HEK293 (cell line): ENCODE results near the gene PICALM.

Experiments used
- ATF2 ChIP-seq: fragments of 450-650 bp; formaldehyde crosslinking; IDR thresholded peaks from 2 replicates; pipeline ENCODE4 v1.5.1; 2016; ENCODE audit warnings: missing biosample characterization, missing genetic modification characterization, low read depth
- CTCF ChIP-seq: fragments of 450-650 bp; formaldehyde crosslinking; IDR thresholded peaks from 2 replicates; pipeline ENCODE4 v1.5.1; 2016; ENCODE audit warnings: missing biosample characterization, missing genetic modification characterization
- HIC1 ChIP-seq: fragments of 450-650 bp; formaldehyde crosslinking; IDR thresholded peaks from 2 replicates; pipeline ENCODE4 v1.5.1; 2016; ENCODE audit warnings: missing biosample characterization, missing genetic modification characterization
- INSM2 ChIP-seq: fragments of 450-650 bp; formaldehyde crosslinking; IDR thresholded peaks from 2 replicates; pipeline ENCODE4 v1.5.1; 2016; ENCODE audit warnings: missing biosample characterization, missing genetic modification characterization
- MEIS1 ChIP-seq: sonication (generic); formaldehyde crosslinking; IDR thresholded peaks from 2 replicates; pipeline ENCODE4 v1.8.1; 2022; ENCODE audit warnings: missing genetic modification reagents, mild to moderate bottlenecking, borderline replicate concordance
- ZBTB44 ChIP-seq: fragments of 450-650 bp; IDR thresholded peaks from 2 replicates; pipeline ENCODE4 v1.5.1; 2018; ENCODE audit warnings: missing biosample characterization, mild to moderate bottlenecking, missing genetic modification characterization
- ZNF121 ChIP-seq: fragments of 450-650 bp; formaldehyde crosslinking; IDR thresholded peaks from 2 replicates; pipeline ENCODE4 v1.5.1; 2016; ENCODE audit warnings: missing biosample characterization, missing genetic modification characterization
- ZNF148 ChIP-seq: fragments of 450-650 bp; formaldehyde crosslinking; IDR thresholded peaks from 2 replicates; pipeline ENCODE4 v1.5.0; 2017; ENCODE audit warnings: missing biosample characterization, missing genetic modification characterization, borderline replicate concordance
- ZNF449 ChIP-seq: fragments of 450-650 bp; formaldehyde crosslinking; IDR thresholded peaks from 2 replicates; pipeline ENCODE4 v1.5.1; 2017; ENCODE audit warnings: missing biosample characterization, mild to moderate bottlenecking, missing genetic modification characterization, moderate library complexity
- ZNF513 ChIP-seq: fragments of 450-650 bp; IDR thresholded peaks from 2 replicates; pipeline ENCODE4 v1.5.1; 2018; ENCODE audit warnings: missing biosample characterization, missing genetic modification characterization
- ZNF585B ChIP-seq: fragments of 450-650 bp; formaldehyde crosslinking; IDR thresholded peaks from 2 replicates; pipeline ENCODE4 v1.5.1; 2016; ENCODE audit warnings: missing biosample characterization, missing genetic modification characterization
- ZSCAN5A ChIP-seq: fragments of 450-650 bp; formaldehyde crosslinking; IDR thresholded peaks from 2 replicates; pipeline ENCODE4 v1.5.1; 2016; ENCODE audit warnings: missing biosample characterization, missing genetic modification characterization

GRCh38 chr11:86021377-86021776 is 47.5 kb downstream of the PICALM start:
- TF ChIP-seq CTCF (tag by site-specific recombination) (no peak), ZNF585B (tag by site-specific recombination) (no peak), ZSCAN5A (tag by site-specific recombination) (no peak), HIC1 (tag by site-specific recombination) (no peak), ZBTB44 (tag by site-specific recombination) (no peak), ZNF449 (no peak), INSM2 (tag by site-specific recombination) (no peak), ZNF148 (tag by site-specific recombination) (no peak), ZNF513 (no peak), ZNF121 (tag by site-specific recombination) (no peak), ATF2 (no peak), MEIS1 (CRISPR knock-in tag) (no peak)
